Vagina (tissue), 2 donors: ENCODE results near the gene ALOXE3. TPM values are rescaled to one million over a fixed set of nuclear protein-coding genes. Genes with fewer than 3 reads are reported as not detected.
"Not testable (repeated sequence)": the region's sequence is repeated elsewhere in the genome, so short reads cannot be mapped to it uniquely, and the experiment has no call there.

Experiments used
- DNase-seq, 2 donors: peaks; one replicate each; pipeline ENCODE4 v3.0.0-alpha.2; 2017; ENCODE audit errors: extremely low spot score in 2 of 2
- H3K27ac ChIP-seq: fragments of 200-600 bp; sonication (generic); one replicate; pipeline ENCODE4 v1.5.1; 2019
- H3K27me3 ChIP-seq: fragments of 200-600 bp; sonication (generic); one replicate; pipeline ENCODE4 v1.5.1; 2019
- H3K36me3 ChIP-seq, 2 donors: fragments of 200-600 bp; sonication (generic); one replicate each; pipeline ENCODE4 v1.5.1; 2017 to 2019
- H3K4me1 ChIP-seq: fragments of 200-600 bp; sonication (generic); one replicate; pipeline ENCODE4 v1.5.1; 2019
- H3K4me3 ChIP-seq, 2 donors: fragments of 200-600 bp; sonication (generic); 1 replicate in 1 of 2; 2 replicates in 1 of 2; pipeline ENCODE4 v1.5.1; 2016 to 2019
- H3K9me3 ChIP-seq: fragments of 200-600 bp; sonication (generic); one replicate; pipeline ENCODE4 v1.5.1; 2019
- POLR2A ChIP-seq, 2 donors: fragments of 450-650 bp; IDR thresholded peaks; one replicate each; pipeline ENCODE4 v1.6.1; 2017; ENCODE audit warnings: antibody characterized with exemption in 2 of 2, mild to moderate bottlenecking in 2 of 2, moderate library complexity in 2 of 2
- POLR2AphosphoS5 ChIP-seq, 2 donors: sonication (generic); formaldehyde crosslinking; IDR thresholded peaks; one replicate each; pipeline ENCODE4 v1.9.0; 2017; ENCODE audit warnings: antibody characterized with exemption in 2 of 2, mild to moderate bottlenecking in 2 of 2, low read depth in 1 of 2; ENCODE audit not compliant: insufficient read depth in 1 of 2
- intact Hi-C: fragments of 100-400 bp; cut with DNase I; formaldehyde crosslinking; loops from one replicate; pipeline ENCODE4 v1.15.1; 2023
- total RNA-seq: library from RNA; depleted of rRNA; stranded (reverse); fragments of >200 nt; gene quantifications from one replicate; pipeline ENCODE4 v1.2.3, GENCODE V29; 2016
- TF ChIP-seq, protein P1 (sequence below), 3 experiments: fragments of 450-650 bp in 2 of 3; fragments of 200-600 bp in 1 of 3; sonication (generic) in 1 of 3; IDR thresholded peaks; one replicate each; pipeline ENCODE4 v1.5.1; 2017 to 2019; ENCODE audit warnings: antibody characterized with exemption in 3 of 3, mild to moderate bottlenecking in 2 of 3, moderate library complexity in 2 of 3

Gene ALOXE3
- total RNA-seq, 1 donor from 2014 or later: 1.5 TPM

- H3K27me3 ChIP-seq: no peaks in the 10 kb centered on the region
- TF ChIP-seq POLR2AphosphoS5 (IDR thresholded peaks at IDR 0.05; ENCODE audit: insufficient read depth in 1 of 2, low read depth in 1 of 2): no peak
- TF ChIP-seq, protein P1, sequence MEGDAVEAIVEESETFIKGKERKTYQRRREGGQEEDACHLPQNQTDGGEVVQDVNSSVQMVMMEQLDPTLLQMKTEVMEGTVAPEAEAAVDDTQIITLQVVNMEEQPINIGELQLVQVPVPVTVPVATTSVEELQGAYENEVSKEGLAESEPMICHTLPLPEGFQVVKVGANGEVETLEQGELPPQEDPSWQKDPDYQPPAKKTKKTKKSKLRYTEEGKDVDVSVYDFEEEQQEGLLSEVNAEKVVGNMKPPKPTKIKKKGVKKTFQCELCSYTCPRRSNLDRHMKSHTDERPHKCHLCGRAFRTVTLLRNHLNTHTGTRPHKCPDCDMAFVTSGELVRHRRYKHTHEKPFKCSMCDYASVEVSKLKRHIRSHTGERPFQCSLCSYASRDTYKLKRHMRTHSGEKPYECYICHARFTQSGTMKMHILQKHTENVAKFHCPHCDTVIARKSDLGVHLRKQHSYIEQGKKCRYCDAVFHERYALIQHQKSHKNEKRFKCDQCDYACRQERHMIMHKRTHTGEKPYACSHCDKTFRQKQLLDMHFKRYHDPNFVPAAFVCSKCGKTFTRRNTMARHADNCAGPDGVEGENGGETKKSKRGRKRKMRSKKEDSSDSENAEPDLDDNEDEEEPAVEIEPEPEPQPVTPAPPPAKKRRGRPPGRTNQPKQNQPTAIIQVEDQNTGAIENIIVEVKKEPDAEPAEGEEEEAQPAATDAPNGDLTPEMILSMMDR (IDR thresholded peaks at IDR 0.05): peak; percentile 52 to 89 (median 67)
- DNase-seq: no peak
- H3K4me3 ChIP-seq: peak overlapping the region; percentile 43 to 47
- peaks cover 21% of the 10 kb centered on the region for H3K4me1 ChIP-seq
- H3K9me3 ChIP-seq: no peaks in the 10 kb centered on the region
- intact Hi-C loops: no loop called here
- no peak overlapping the region for H3K27ac ChIP-seq
- H3K36me3 ChIP-seq: no peaks in the 10 kb centered on the region
These were observed 38.8 kb downstream of the ALOXE3 start for GRCh38 chr17:8079291-8080207.

GRCh38 chr17:8077939-8078338 is 40.4 kb downstream of the ALOXE3 start:
- H3K4me3 ChIP-seq, H3K27me3 ChIP-seq, H3K27ac ChIP-seq, intact Hi-C loops, DNase-seq, H3K9me3 ChIP-seq, H3K36me3 ChIP-seq: not testable (repeated sequence)
- peaks cover 32% of the 10 kb centered on the region for H3K4me1 ChIP-seq

GRCh38 chr17:8076502-8077266 is 41.6 kb downstream of the ALOXE3 start:
- Histone ChIP-seq H3K27ac (no peak overlapping the region), H3K4me1 (peaks cover 41% of the 10 kb centered on the region), H3K27me3 (peaks cover 10% of the 10 kb centered on the region), H3K36me3 (no peaks in the 10 kb centered on the region), H3K4me3 (no peak overlapping the region), H3K9me3 (no peaks in the 10 kb centered on the region)
- TF ChIP-seq, protein P1 (IDR thresholded peaks at IDR 0.05): no peak
- TF ChIP-seq POLR2AphosphoS5 (IDR thresholded peaks at IDR 0.05; ENCODE audit: insufficient read depth in 1 of 2, low read depth in 1 of 2) (no peak), POLR2A (IDR thresholded peaks at IDR 0.05) (no peak)
- no peak for DNase-seq
- intact Hi-C loops: no loop called here

GRCh38 chr17:8075574-8076342 is 42.6 kb downstream of the ALOXE3 start:
- TF ChIP-seq POLR2AphosphoS5 (IDR thresholded peaks at IDR 0.05; ENCODE audit: insufficient read depth in 1 of 2, low read depth in 1 of 2) (no peak), POLR2A (IDR thresholded peaks at IDR 0.05) (no peak)
- TF ChIP-seq, protein P1 (IDR thresholded peaks at IDR 0.05): no peak
- no peaks in the 10 kb centered on the region for H3K9me3 ChIP-seq
- peaks cover 38% of the 10 kb centered on the region for H3K4me1 ChIP-seq
- H3K4me3 ChIP-seq: no peak overlapping the region
- DNase-seq: no peak
- peaks cover 10% of the 10 kb centered on the region for H3K27me3 ChIP-seq
- no peak overlapping the region for H3K27ac ChIP-seq
- no peaks in the 10 kb centered on the region for H3K36me3 ChIP-seq
- intact Hi-C loops: no loop called here

GRCh38 chr17:8075081-8075480 is 43.2 kb downstream of the ALOXE3 start:
- H3K27ac ChIP-seq: no peak overlapping the region
- TF ChIP-seq, protein P1 (IDR thresholded peaks at IDR 0.05): no peak
- TF ChIP-seq POLR2AphosphoS5 (IDR thresholded peaks at IDR 0.05; ENCODE audit: insufficient read depth in 1 of 2, low read depth in 1 of 2): no peak
- TF ChIP-seq POLR2A (IDR thresholded peaks at IDR 0.05): no peak
- peaks cover 31% of the 10 kb centered on the region for H3K4me1 ChIP-seq
- intact Hi-C loops: no loop called here
- no peaks in the 10 kb centered on the region for H3K9me3 ChIP-seq
- H3K27me3 ChIP-seq: peaks cover 10% of the 10 kb centered on the region
- H3K4me3 ChIP-seq: no peak overlapping the region
- DNase-seq: no peak
- no peaks in the 10 kb centered on the region for H3K36me3 ChIP-seq
